GM11168 (cell line): ENCODE results near the gene DKK3.

ENCODE experiments used
- in situ Hi-C: fragments of 300-500 bp; cut with MboI; formaldehyde crosslinking; loops from one replicate; pipeline ENCODE4 v1.12.0; 2022; ENCODE audit warnings: low sequenced_read_pairs; ENCODE audit not compliant: unreplicated experiment

DKK3 gene

GRCh38 chr11:11971906-11972547, 36.4 kb downstream of the DKK3 start:
- in situ Hi-C loops: no loop called here

- in situ Hi-C loops: no loop called here
Observed at GRCh38 chr11:11970556-11970955, 37.9 kb downstream of the DKK3 start.

- in situ Hi-C loops: no loop called here
Observed at GRCh38 chr11:11969380-11970215, 38.8 kb downstream of the DKK3 start.

GRCh38 chr11:11968511-11969280, 39.7 kb downstream of the DKK3 start:
- in situ Hi-C loops: no loop called here

GRCh38 chr11:11967669-11968510, 40.5 kb downstream of the DKK3 start:
- in situ Hi-C loops: no loop called here

- in situ Hi-C loops: no loop called here
Observed at GRCh38 chr11:11966826-11967668, 41.4 kb downstream of the DKK3 start.

GRCh38 chr11:11966354-11966741, 42.1 kb downstream of the DKK3 start:
- in situ Hi-C loops: no loop called here

- in situ Hi-C loops: no loop called here
Observed at GRCh38 chr11:11965656-11966353, 42.6 kb downstream of the DKK3 start.

- in situ Hi-C loops: no loop called here
Observed at GRCh38 chr11:11965192-11965591, 43.2 kb downstream of the DKK3 start.

GRCh38 chr11:11964774-11965150, 43.7 kb downstream of the DKK3 start:
- in situ Hi-C loops: no loop called here

GRCh38 chr11:11963842-11964773, 44.3 kb downstream of the DKK3 start:
- in situ Hi-C loops: no loop called here

GRCh38 chr11:11963067-11963466, 45.4 kb downstream of the DKK3 start:
- in situ Hi-C loops: no loop called here

GRCh38 chr11:11961399-11962028, 46.9 kb downstream of the DKK3 start:
- in situ Hi-C loops: no loop called here

- in situ Hi-C loops: no loop called here
Observed at GRCh38 chr11:11960687-11961086, 47.7 kb downstream of the DKK3 start.

GRCh38 chr11:11959601-11960000, 48.8 kb downstream of the DKK3 start:
- in situ Hi-C loops: no loop called here

- in situ Hi-C loops: no loop called here
Observed at GRCh38 chr11:11958403-11959231, 49.8 kb downstream of the DKK3 start.
